NK-92 treated with Interleukin-12 subunit alpha and Interleukin-12 subunit beta, amount 100 ng/mL, for 24 hours (cell line): ENCODE measurements around the gene GRM1.

Experiments
- DNase-seq: peaks from one replicate; lab custom pipeline; 2025; lab: John Stamatoyannopoulos, UW

The GRM1 gene

GRCh38 chr6:146481527-146481926 is 452.7 kb downstream of the GRM1 start:
- no peak for DNase-seq

DNA sequence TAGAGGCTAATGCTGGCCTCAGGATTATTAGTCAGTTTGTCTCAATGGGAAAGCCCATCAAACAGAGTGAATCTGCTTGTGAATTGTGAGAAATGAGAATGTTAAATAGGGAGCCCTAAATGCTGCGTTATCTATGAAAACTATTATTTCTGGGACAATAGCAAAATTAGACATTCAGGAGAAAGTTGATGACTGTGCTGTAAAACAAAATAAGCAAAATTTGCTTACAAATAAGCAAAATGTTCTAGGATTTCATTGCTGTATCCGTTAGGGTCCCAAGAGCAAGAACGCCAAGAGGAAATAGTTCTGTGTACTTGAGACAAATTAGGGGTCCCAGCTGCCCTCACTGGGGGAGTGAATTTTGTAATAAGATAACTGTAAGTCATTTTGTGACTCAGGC is 455.5 kb downstream of the GRM1 start:
- no peak for DNase-seq
